GM19035 (cell line): ENCODE measurements around the gene PRPF19.

Experiments used
- ATAC-seq: cut with Tn5 transposase; IDR thresholded peaks from one replicate; pipeline ENCODE4 v1.9.1; 2021; ENCODE audit not compliant: unreplicated experiment

Gene PRPF19

DNA sequence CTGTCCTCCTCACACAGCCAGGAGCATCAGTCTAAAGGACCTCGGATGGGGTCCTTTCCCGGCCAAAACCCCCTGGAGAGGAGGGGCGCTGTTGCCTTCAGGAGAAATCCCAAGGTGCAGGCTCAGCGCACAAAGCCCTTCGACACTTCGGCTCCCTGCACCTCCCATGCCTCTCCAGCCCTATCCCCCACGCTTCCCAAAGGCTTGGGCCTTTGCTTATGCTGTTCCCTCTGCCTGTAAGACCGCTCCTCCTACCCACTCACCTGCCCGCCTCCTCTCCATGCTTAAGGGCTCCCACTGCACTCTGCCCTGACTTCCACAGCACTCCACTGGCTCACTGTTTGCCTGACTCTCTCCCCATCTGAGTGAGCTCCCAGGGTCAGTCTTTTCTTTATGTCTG lies 32.1 kb upstream of the PRPF19 start:
- ATAC-seq, result no peak

DNA sequence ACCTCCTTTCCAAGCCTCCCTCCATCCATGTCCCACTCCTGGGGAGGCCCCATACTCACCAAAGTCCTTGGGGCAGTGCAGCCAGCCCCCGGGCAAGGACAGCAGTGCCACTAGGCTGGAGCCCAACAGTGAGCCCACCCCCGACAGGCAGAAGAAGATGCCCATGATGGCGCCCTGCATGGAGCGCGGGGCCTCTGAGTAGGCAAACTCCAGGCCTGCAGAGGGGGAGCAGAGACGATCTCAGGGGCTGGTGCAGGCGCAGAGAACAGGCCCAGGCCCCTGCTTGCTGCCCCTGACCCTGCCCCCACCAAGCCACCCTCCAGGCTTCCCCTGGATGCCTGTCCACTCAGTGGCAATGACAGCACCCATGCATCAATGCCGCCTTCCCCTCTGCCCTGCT lies 31.4 kb upstream of the PRPF19 start:
- no peak for ATAC-seq

DNA sequence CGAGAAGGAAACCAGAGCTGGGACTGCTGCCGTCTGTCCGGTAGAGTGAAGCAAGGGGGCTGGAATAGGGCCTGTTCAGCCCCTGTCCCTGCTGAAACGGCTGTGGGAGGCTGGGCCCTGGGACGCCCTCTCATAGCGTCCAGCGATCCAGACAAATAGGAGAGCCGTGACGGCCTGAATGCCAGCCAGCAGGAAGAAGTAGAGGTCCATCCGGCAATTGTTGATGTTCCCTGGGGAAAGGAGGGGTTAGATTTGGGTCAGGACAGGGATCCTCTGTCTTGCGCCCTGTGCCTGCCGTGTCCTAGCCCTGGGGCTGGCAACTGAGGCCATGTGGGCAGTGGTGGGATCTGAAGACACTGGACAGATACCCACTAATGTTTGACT lies 30.8 kb upstream of the PRPF19 start:
- ATAC-seq, result no peak

DNA sequence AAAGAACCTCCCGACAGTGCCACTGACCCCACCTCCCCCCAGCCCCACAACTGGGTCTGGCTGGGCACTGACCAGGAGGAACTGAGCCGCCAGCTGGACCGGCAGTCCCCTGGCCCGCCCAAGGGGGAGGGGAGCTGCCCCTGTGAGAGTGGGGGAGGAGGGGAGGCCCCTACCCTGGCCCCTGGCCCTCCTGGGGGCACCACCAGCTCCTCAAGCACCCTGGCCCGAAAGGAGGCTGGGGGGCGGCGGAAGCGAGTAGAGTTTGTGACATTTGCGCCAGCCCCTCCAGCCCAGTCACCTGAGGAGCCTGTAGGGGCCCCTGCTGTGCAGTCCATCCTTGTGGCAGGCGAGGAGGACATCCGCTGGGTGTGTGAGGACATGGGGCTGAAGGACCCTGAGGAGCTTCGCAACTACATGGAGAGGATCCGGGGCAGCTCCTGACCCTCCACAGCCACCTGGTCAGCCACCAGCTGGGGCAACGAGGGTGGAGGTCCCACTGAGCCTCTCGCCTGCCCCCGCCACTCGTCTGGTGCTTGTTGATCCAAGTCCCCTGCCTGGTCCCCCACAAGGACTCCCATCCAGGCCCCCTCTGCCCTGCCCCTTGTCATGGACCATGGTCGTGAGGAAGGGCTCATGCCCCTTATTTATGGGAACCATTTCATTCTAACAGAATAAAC lies 30.2 kb upstream of the PRPF19 start:
- ATAC-seq, result no peak

DNA sequence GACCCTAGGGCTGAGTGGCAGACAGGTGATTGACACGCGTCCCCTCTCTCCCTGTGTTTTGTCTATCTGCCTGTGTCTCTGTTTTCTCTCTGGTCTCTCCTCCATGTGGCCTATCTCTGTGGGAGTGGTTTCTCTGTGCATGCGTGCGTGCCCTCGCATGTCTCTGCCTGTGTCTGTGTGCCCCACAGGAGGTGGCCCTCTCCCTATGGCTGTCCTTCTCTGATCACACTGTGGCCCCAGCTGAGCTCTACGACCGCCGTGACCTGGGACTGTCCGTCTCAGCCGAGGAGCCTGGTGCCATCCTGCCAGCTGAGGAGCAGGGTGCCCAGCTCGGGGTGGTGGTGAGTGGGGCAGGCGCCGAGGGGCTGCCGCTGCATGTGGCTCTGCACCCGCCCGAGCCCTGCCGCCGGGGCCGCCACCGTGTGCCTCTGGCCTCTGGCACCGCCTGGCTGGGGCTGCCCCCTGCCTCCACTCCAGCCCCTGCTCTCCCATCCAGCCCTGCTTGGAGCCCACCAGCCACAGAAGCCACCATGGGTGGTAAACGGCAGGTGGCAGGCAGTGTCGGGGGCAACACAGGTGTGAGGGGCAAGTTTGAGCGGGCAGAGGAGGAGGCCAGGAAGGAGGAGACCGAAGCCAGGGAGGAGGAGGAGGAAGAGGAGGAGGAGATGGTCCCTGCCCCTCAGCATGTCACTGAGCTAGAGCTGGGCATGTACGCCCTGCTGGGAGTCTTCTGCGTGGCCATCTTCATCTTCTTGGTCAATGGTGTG lies 29.5 kb upstream of the PRPF19 start:
- no peak for ATAC-seq

DNA sequence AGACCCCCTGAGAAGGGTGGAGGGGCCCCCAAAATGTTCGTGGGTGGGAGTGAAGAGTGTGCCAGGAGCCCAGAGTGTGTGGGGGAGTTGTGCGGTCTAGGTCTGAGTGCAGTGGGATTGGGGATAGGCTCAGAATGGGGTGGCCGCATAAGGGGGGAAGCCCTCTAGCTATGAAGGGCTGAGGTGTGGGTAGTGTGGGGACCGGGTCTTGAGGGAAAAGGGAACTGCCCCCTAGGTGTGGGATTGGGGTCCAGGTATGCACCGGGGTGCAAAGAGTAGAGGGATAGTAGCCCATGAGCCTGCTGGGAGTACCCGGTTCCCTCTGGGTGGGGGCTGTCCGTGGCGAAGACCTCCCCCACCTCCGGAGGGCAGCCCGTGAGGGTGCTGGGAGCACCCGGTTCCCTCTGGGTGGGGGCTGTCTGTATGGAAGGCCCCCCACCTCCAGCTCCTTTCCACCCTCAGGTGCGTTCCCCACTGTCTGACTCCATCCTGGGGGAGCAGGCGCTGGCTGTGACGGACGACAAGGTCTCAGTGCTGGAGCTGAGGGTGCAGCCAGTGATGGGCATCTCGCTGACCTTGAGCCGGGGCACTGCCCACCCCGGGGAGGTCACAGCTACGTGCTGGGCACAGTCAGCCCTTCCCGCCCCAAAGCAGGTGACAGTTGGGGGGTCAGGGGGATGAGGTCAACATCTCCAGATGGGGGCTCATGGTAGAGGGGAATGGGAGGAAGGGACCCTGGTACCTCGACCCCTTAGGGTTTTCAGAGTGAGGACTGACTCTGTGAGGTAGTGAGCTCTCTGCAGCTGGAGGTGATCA lies 28.6 kb upstream of the PRPF19 start:
- ATAC-seq, result no peak

DNA sequence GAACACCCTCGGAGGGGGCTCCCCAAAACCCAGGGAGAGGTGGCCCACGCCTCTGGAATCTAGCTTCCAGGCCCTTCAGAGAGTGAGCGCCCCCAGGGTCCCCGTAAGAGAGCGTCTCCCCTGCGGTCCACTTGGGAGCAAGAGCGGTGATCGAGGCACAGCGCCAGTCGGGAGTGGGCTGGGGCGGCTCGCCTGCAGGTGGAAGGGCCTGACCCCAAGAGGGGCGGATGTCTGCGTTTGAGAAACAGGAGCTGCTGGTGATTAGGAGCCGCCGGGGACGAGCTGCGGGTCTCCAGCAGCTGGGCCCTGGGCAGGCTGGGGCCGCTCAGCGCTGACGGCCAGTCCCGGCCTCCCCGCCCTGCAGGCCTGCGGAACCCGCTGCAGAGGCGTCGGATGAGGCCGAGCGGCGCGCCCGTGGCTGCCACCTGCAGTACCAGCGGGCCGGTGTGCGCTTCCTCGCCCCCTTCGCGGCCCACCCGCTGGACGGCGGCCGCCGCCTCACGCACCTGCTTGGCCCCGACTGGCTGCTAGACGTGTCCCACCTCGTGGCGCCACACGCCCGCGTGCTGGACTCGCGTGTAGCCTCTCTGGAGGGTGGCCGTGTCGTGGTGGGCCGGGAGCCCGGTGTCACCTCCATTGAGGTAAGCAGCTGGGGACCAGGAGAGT lies 27.9 kb upstream of the PRPF19 start:
- ATAC-seq, result no peak

DNA sequence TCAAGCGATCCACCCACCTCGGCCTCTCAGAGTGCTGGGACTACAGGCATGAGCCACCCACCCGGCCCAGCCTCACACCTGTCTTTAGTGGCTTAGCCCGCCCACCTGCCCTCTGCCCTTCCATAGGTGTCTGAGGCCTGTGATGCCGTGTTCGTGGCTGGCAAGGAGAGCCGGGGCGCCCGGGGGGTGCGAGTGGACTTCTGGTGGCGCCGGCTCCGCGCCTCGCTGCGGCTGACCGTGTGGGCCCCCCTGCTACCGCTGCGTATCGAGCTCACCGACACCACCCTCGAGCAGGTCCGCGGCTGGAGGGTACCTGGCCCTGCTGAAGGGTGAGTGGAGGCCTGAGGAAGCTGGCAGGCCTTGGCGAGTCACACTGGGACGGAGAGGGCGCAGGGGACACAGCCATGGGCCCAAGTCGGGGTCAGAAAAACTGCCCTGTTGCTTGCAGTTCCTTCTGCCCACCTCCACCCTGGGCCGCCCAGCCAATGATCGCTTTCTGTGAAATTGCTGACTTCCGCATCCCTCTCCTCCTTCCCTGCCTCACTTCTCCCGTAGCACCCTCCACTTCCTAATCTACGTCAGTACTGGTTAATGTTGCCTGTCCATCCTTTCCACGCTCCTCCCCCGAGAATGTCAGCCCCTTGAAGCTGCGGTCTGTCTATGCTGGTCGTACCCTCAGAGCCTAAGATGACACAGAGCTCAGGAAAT lies 27.2 kb upstream of the PRPF19 start:
- no peak for ATAC-seq

DNA sequence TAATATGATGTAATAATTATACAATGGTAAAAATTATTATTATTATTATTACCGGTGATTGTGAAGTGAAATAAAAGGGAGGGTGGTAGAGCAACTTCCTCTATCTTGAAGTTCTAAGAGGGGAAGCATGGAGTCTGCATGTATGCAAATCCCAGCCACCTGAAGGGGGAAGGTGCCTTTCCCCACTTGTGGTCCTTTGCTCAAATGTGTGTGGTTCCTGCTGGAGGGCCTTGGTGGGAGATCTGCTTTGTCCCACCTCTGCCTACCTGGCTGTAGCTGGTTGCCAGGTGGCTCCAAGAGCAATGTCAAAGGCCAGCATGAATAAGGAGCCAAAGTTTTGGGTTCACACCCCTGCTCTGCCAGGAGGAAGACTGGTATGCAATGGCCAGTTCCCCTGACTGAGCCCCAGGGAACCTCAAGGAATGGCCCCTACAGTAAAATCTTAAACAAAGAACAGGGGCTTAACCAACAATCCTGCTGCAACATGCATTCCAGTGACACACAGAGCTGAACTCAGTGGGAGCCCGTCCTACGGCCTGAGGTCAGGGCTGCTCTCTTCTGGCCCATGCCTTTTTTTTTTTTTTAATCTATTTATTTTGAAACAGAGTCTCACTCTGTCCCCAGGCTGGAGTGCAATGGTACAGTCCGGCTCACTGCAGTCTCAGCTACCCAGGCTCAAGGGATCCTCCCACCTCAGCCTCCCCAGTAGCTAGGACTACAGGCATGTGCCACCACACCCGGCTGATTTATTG lies 26.4 kb upstream of the PRPF19 start:
- ATAC-seq, result no peak

DNA sequence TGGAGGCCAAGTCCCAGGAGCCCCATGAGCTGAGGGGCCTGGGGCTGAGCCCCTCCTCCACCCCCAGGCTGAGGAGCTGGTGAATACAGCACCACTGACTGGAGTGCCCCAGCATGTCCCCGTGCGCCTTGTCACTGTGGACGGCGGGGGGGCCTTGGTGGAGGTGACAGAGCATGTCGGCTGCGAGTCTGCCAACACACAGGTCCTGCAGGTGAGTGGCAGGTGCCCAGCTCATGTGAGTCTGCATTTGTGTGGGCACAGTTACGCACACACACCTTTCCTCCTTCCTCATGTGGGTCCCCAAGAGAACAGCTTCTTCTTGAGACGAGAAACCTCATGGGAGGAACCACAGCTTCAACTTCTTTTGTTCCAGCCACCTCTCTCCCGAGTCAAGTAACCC lies 25.5 kb upstream of the PRPF19 start:
- ATAC-seq, result no peak

DNA sequence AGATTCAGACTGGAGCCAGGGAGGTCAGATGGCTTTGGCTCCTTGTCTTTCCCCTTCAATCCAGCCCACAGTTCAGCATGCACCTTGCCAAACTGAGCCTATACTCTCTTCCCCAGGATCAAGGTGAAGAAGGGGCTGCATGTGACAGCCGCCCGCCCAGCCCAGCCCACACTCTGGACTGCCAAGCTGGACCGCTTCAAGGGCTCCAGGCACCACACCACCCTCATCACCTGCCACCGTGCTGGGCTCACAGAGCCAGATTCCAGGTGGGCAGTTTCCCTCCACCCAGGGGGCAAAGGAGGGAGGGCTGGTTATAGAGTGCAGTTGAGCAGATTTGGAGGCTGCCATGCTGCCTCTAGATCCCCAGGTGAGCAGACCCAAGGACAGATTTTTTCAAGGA lies 24.0 kb upstream of the PRPF19 start:
- ATAC-seq, result no peak

DNA sequence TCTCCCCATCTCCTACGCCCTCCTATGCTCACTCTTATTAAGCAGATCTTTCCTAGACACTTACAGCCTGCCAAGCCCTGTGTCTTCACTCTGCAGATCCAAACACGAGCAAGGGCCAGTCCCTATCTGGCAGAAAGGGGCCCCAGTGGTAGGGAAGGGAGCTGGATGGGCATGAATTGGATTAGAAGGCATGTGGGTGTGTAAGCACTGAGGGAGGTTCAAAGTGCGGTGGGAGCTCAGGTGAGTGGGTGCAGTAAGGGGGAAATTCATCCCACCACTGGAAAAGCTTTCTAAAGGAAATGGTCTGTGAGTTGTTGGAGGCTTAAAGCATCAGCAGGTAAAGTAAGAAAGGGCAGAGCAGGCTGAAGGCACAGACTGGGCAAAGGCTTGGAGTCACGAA lies 23.4 kb upstream of the PRPF19 start:
- no peak for ATAC-seq

DNA sequence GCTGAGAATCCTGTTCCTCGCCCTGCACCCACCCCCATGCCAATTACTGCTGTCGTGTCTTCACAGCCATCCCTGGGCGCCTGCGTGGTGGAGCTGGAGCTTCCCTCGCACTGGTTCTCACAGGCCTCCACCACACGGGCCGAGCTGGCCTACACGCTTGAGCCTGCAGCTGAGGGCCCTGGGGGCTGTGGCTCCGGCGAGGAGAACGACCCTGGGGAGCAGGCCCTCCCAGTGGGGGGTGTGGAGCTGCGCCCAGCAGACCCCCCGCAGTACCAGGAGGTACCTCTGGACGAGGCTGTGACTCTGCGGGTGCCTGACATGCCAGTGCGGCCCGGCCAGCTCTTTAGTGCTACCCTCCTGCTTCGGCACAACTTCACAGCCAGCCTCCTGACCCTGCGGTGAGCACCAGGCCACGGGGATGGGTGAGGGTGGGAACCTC lies 22.2 kb upstream of the PRPF19 start:
- no peak for ATAC-seq

DNA sequence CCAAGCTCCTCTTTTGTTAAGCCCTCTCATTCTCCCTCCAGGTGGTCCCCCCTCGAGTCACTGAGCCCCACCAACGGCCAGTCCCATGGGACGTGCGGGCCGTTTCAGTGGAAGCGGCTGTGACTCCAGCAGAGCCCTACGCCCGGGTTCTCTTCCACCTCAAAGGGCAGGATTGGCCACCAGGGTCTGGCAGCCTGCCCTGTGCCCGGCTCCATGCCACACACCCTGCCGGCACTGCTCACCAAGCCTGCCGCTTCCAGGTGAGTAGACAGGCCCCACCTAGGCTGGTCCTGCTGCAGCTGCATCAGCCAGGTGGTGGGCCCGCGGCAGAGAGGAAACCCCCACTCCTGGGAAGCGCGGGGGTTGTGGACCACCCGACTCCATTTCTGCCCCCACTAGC lies 21.2 kb upstream of the PRPF19 start:
- no peak for ATAC-seq

DNA sequence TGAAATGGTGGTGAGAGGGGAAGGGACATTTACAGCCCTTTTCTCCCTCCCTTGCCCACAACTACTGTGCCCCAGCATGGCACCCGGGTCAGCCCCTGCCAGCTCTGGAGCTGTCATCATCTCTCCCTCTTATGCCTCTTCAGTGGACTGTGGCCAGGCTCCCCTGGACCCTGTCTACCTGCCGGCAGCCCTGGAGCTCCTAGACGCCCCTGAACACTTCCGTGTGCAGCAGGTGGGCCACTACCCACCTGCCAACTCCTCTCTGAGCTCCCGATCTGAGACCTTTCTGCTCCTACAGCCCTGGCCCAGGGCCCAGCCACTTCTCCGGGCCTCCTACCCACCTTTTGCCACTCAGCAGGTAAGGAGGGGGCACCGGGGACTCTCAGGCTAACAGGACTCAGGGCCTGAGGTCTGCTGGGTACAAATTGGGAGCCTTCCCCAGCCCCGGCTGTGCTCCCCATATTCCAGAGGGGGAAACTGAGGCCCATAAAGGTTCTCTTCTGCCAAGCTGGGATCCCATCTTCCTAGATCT lies 20.7 kb upstream of the PRPF19 start:
- ATAC-seq, result no peak

DNA sequence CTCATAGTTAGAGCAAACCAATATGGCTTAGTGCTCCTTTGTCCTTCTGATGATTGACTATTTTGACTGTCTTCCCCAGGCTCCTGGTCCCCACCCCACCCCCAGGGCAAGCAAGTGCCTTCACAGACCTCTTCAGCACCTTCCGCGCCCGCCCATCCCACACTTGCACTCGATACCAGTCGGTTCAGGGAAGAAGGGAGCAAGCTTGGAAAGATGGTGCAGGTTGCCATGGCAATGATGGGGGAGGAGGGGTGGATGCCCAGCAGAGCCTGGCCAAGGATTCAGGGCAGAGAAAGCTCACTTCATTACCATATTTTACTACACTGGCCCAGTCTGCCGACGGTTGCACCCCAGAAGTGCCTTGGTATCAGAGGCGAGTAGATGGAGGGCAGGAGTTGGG lies 20.1 kb upstream of the PRPF19 start:
- ATAC-seq, result no peak

DNA sequence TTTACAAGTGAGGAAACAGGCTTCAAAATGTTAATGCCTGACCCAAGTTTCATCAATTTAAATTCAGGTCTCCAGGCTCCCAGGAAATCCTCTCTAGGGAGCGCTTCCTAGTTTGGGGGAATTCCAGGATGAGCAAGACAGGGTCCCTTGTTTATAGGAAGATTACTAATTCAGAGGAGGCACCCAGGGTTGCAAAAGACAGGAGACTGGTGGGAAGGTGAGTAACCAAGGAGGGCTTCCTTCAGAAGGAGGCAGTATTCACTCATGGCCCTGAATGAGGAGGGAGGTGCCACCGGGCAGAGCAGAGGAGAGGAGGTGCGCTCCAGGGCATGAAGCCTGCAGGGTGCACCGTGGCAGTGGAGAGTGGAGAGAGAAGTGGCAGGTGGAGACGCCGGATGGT lies 19.5 kb upstream of the PRPF19 start:
- ATAC-seq, result no peak

DNA sequence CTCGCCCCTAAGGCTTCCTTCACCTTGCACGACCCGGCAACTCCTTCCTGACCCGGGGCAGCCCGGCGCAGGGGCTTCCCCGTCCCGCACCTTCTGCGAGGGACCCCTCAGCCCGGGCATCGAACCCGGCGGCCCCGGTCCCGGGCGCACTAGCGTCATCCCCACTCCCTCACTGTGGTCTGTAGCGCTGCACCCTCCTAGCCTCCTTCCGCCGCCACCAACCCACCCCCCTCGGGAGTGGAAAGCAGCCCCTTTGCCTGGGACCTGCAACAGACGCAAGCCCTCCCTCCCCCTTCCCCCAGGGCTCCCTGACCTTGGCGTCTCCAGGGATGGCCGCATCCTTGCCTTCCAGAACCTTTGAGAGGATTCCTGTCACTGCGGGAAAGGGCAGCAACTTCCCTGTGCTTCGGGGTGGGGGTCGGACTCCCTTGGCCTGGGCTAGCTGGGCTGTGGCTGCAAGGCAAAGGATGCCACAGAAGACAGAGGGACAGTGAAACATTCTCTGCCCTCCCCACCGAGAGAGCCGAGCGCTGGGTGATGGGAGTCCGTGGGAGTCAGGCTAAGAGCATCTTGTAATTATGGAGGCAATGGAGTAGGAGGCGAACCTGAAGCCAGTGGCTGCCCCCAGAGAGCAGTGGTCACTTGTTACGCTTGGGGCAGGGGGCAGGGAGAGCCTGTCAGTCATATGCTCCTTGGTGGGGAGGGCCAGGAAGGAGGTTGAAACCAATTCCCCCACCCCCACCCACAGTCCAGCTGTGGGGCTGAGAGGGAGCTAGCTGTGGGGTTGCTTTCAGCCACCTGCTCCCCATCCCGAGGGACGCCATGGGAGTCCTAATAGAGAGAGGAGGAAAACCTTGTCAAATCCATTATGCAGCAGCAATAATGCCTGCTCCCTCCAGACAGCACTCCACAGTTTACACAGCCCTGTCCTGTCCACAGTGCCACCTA lies 18.8 kb upstream of the PRPF19 start:
- ATAC-seq, result no peak
